Measurements from ENCODE around the gene TMEM40. TPM values are rescaled to one million over a fixed set of nuclear protein-coding genes. Genes with fewer than 3 reads are reported as not detected.

TMEM40 gene
- total and polyA plus RNA-seq, 2 donors (not counting 1 experiment from before 2014, with no cell fraction given): 0.33 TPM; not detected in 1

GRCh38 chr3:12687948-12688347 is 71.1 kb downstream of the TMEM40 start:
- no peaks in the 10 kb centered on the region for H3K4me1 Mint-ChIP-seq
- POLR2A ChIA-PET: no interaction called here
- WGBS (ENCODE audit: insufficient coverage): no CpG with 5 or more reads among the region's 4 CpGs

GRCh38 chr3:12686096-12686495 is 73.0 kb downstream of the TMEM40 start:
- ATAC-seq (ENCODE audit: low read depth): no peak
- intact Hi-C loops (cut with micrococcal nuclease): no loop called here
- 100% methylated on average over 1 of the region's 3 CpGs for WGBS (ENCODE audit: insufficient coverage)
- Mint-ChIP-seq H3K4me3 (no peak overlapping the region), H3K9me3 (ENCODE audit: insufficient read depth) (no peaks in the 10 kb centered on the region), H3K27ac (no peak overlapping the region), H3K4me1 (no peaks in the 10 kb centered on the region), H3K27me3 (peaks cover 11% of the 10 kb centered on the region)
- no peak overlapping the region for H3K27ac ChIP-seq (ENCODE audit: low read length in 2 of 2)
- CTCF ChIA-PET: no interaction called here
- no peak overlapping the region for H3K9ac ChIP-seq (ENCODE audit: low read length)
- H3K36me3 ChIP-seq (replicated peaks in 1 of 2; ENCODE audit: control extremely low read depth in 1 of 2, control insufficient read depth in 1 of 2, extremely low read depth in 1 of 2, insufficient read depth in 2 of 2, low read length in 1 of 2): no peaks in the 10 kb centered on the region
- POLR2A ChIA-PET: no interaction called here
- H3K4me2 ChIP-seq (replicated peaks; ENCODE audit: low read depth, low read length, poor library complexity, severe bottlenecking): no peak overlapping the region
- no peaks in the 10 kb centered on the region for H3K4me1 ChIP-seq (ENCODE audit: control insufficient read depth in 2 of 2, insufficient read depth in 2 of 2, low read length in 2 of 2)
- TF ChIP-seq, protein P1, sequence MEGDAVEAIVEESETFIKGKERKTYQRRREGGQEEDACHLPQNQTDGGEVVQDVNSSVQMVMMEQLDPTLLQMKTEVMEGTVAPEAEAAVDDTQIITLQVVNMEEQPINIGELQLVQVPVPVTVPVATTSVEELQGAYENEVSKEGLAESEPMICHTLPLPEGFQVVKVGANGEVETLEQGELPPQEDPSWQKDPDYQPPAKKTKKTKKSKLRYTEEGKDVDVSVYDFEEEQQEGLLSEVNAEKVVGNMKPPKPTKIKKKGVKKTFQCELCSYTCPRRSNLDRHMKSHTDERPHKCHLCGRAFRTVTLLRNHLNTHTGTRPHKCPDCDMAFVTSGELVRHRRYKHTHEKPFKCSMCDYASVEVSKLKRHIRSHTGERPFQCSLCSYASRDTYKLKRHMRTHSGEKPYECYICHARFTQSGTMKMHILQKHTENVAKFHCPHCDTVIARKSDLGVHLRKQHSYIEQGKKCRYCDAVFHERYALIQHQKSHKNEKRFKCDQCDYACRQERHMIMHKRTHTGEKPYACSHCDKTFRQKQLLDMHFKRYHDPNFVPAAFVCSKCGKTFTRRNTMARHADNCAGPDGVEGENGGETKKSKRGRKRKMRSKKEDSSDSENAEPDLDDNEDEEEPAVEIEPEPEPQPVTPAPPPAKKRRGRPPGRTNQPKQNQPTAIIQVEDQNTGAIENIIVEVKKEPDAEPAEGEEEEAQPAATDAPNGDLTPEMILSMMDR (IDR thresholded peaks at IDR 0.05): no peak
- TF ChIP-seq EZH2 (IDR thresholded peaks at IDR 0.05; ENCODE audit: borderline replicate concordance, insufficient read depth, low read depth, low read length, poor library complexity, severe bottlenecking): no peak
- H3K4me3 ChIP-seq (ENCODE audit: control extremely low read depth in 1 of 5, extremely low read depth in 1 of 5, insufficient read depth in 1 of 5, low read depth in 2 of 5, low read length in 4 of 5): no peak overlapping the region
- no peaks in the 10 kb centered on the region for H3K79me2 ChIP-seq (ENCODE audit: control insufficient read depth, insufficient read depth, low read length)
- no peaks in the 10 kb centered on the region for H3K9me3 ChIP-seq (ENCODE audit: control extremely low read depth in 1 of 3, control insufficient read depth in 2 of 3, insufficient read depth in 1 of 3, low read length in 2 of 3)
- no peak overlapping the region for H2AFZ ChIP-seq (ENCODE audit: insufficient read depth, low read depth, low read length, poor library complexity, severe bottlenecking)
- no peaks in the 10 kb centered on the region for H4K20me1 ChIP-seq (ENCODE audit: control insufficient read depth, insufficient read depth, low read length, poor library complexity, severe bottlenecking)
- no peaks in the 10 kb centered on the region for H3K27me3 ChIP-seq (replicated peaks in 1 of 4; ENCODE audit: control extremely low read depth in 1 of 4, control insufficient read depth in 3 of 4, insufficient read depth in 4 of 4, low read length in 3 of 4)
- no peak for DNase-seq

More at GRCh38 chr3:12687948-12688347, 71.1 kb downstream of the TMEM40 start:
- intact Hi-C loops (cut with micrococcal nuclease): no loop called here
- Histone ChIP-seq H3K4me1 (ENCODE audit: control insufficient read depth in 2 of 2, insufficient read depth in 2 of 2, low read length in 2 of 2) (no peaks in the 10 kb centered on the region), H3K9ac (ENCODE audit: low read length) (no peak overlapping the region), H3K27ac (ENCODE audit: low read length in 2 of 2) (no peak overlapping the region), H3K4me2 (replicated peaks; ENCODE audit: low read depth, low read length, poor library complexity, severe bottlenecking) (no peak overlapping the region), H3K36me3 (replicated peaks in 1 of 2; ENCODE audit: control extremely low read depth in 1 of 2, control insufficient read depth in 1 of 2, extremely low read depth in 1 of 2, insufficient read depth in 2 of 2, low read length in 1 of 2) (no peaks in the 10 kb centered on the region), H3K4me3 (ENCODE audit: control extremely low read depth in 1 of 5, extremely low read depth in 1 of 5, insufficient read depth in 1 of 5, low read depth in 2 of 5, low read length in 4 of 5) (no peak overlapping the region), H3K27me3 (replicated peaks in 1 of 4; ENCODE audit: control extremely low read depth in 1 of 4, control insufficient read depth in 3 of 4, insufficient read depth in 4 of 4, low read length in 3 of 4) (no peaks in the 10 kb centered on the region), H3K9me3 (ENCODE audit: control extremely low read depth in 1 of 3, control insufficient read depth in 2 of 3, insufficient read depth in 1 of 3, low read length in 2 of 3) (no peaks in the 10 kb centered on the region), H4K20me1 (ENCODE audit: control insufficient read depth, insufficient read depth, low read length, poor library complexity, severe bottlenecking) (no peaks in the 10 kb centered on the region), H2AFZ (ENCODE audit: insufficient read depth, low read depth, low read length, poor library complexity, severe bottlenecking) (no peak overlapping the region), H3K79me2 (ENCODE audit: control insufficient read depth, insufficient read depth, low read length) (no peaks in the 10 kb centered on the region)
- no peak overlapping the region for H3K27ac Mint-ChIP-seq
- CTCF ChIA-PET: no interaction called here
- ATAC-seq (ENCODE audit: low read depth) (no peak), DNase-seq (no peak)
- TF ChIP-seq, protein P1 (IDR thresholded peaks at IDR 0.05): no peak
- no peak for TF ChIP-seq EZH2 (IDR thresholded peaks at IDR 0.05; ENCODE audit: borderline replicate concordance, insufficient read depth, low read depth, low read length, poor library complexity, severe bottlenecking)
- peaks cover 11% of the 10 kb centered on the region for H3K27me3 Mint-ChIP-seq
- H3K4me3 Mint-ChIP-seq: no peak overlapping the region
- no peaks in the 10 kb centered on the region for H3K9me3 Mint-ChIP-seq (ENCODE audit: insufficient read depth)

Other genes with a start within 250 kb of the TMEM40 start
- not detected in 2 replicates for gene MKRN2OS, start 213.8 kb downstream of the TMEM40 start, total RNA-seq
- not detected in 2 replicates for gene MKRN2OS, start 213.8 kb downstream of the TMEM40 start, polyA plus RNA-seq
- 25.9 and 29.3 TPM in 2 replicates for gene MKRN2, start 202.2 kb downstream of the TMEM40 start, total RNA-seq
- 20.8 and 21.5 TPM in 2 replicates for gene MKRN2, start 202.2 kb downstream of the TMEM40 start, polyA plus RNA-seq
- gene RAF1, start 95.1 kb downstream of the TMEM40 start, total RNA-seq: 126 and 135 TPM in 2 replicates
- 84.3 and 128 TPM in 2 replicates for gene RAF1, start 95.1 kb downstream of the TMEM40 start, polyA plus RNA-seq
- gene CAND2, start 37.4 kb upstream of the TMEM40 start, total RNA-seq: 1.00 and 1.9 TPM in 2 replicates
- 0.34 and 1.4 TPM in 2 replicates for gene CAND2, start 37.4 kb upstream of the TMEM40 start, polyA plus RNA-seq
- 2,575 and 2,756 TPM in 2 replicates for gene RPL32, start 82.3 kb upstream of the TMEM40 start, total RNA-seq
- 1,111 and 2,160 TPM in 2 replicates for gene RPL32, start 82.3 kb upstream of the TMEM40 start, polyA plus RNA-seq

All from B cell (primary cell).